Right ventricle myocardium inferior (tissue), 1 donor: ENCODE data around the gene ZKSCAN2. TPM values are rescaled to one million over a fixed set of nuclear protein-coding genes. Genes with fewer than 3 reads are reported as not detected.

Experiments
- ATAC-seq: fragments of 200-7000 bp; cut with Tn5 transposase; one replicate; pipeline ENCODE4 v1.9.1; 2020; ENCODE audit warnings: mild to moderate bottlenecking, moderate library complexity
- DNase-seq: peaks from one replicate; pipeline ENCODE4 v3.0.0; 2021; ENCODE audit errors: missing footprints
- intact Hi-C: fragments of 100-400 bp; cut with DNase I; formaldehyde crosslinking; loops from one replicate; pipeline ENCODE4 v1.11.0; 2022
- total RNA-seq: library from RNA; stranded (reverse); fragmentation: NEBNext Ultra II Directional; extraction: Animal tissue kit (Norgen Biotek cat#: 25700); gene quantifications from one replicate; pipeline ENCODE4 v1.2.1, GENCODE V29; 2021
- donor health status: DM: no; HTN: yes; CAD: no; lungs with severe emphysema.

ZKSCAN2 gene
- total RNA-seq, 1 donor from 2014 or later, result 3.8 TPM

DNA sequence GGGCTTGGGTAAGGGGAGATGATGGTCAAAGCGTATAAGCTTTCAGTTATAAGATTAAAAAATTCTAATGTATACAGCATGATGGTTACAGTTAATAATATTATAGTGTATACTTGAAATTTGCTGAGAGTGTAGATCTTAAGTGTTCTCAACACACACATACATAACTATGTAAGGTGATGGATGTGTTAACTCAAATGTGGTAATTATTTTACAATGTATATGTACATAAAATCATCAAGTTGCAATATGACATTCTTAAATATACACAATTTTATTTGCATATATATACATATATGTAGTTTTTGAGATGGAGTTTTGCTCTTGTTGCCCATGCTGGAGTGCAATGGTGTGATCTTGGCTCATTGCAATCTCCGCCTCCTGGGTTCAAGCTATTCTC, 7.2 kb downstream of the ZKSCAN2 start:
- ATAC-seq (no peak), DNase-seq (no peak)
- intact Hi-C loops, result loop anchor here (10.0 kb wide), 1 partner anchor 706 kb away; no protein-coding TSS in a partner anchor

DNA sequence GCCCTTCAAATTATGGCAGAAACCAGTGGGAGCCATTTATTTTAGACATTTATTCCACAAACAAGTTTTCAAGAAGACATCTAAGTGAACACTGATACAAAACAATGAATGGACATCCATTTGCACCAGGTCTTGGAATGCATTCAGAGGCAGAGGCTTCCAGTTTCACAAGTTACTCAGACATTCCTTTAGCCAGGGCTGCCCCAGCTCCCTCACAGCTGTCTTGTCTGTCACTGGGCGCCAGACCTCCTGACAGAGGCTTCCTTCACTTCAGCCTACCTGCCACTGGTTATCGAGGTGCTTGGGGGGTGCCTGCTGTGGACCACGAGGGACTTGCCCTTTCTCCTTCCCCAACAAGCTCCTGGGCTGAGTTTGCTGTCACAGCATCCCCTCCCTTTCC, 21.7 kb downstream of the ZKSCAN2 start:
- DNase-seq (no peak), ATAC-seq (no peak)
- intact Hi-C loops, result no loop called here

DNA sequence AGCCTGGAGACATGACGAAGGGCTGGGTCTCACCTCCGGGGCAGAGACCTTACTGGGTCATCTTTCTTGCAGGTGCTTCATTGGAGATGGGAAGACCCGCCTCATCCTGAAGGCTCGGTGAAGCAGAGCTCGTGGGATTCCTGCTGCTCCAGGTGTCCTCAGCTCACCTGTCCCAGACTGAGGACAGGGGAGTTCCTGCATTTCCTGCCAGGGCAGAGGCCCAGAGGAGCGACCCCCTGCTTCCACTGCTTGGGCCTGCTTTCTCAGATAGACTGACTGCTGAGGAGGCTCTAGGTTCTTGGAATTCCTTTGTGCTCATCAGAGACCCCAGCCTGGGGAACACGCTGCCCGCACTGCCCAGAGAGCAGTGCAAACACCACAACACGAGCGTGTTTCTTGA, 29.3 kb downstream of the ZKSCAN2 start:
- no peak for ATAC-seq
- DNase-seq, result no peak
- intact Hi-C loops, result loop anchor here (10.0 kb wide), 1 partner anchor 324 kb away; no protein-coding TSS in a partner anchor

DNA sequence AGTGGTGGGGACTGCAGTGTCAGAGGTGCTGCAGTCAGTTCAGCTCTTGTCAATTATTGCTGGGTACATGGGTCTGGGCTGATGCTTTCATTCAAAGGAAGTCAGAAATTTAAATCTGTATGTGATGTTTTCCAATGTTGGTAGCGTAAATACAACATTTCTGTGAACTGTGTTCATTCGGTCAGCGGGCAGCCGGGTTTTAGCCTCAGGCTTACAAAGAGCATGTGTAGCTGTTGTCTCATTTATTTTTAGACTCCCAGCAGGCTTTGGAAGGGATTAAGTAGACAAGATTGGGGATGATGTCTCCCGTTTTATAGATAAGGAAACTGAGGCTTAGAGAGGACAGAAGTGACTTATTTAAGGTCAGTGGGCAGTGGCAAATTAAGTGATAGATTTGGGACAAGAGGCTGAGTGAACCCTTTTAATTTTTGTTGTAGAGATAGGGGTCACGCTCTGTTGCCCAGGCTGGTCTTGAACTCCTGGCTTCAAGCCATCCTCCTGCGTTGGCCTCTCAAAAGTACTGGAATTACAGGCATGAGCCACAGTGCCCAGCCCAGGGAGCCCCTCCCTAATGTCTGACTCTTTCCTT, 32.8 kb downstream of the ZKSCAN2 start:
- ATAC-seq (no peak), DNase-seq (no peak)
- intact Hi-C loops, result loop anchor here (1.0 to 10.0 kb wide), 3 partner anchors 98 to 320 kb away; no protein-coding TSS in a partner anchor

DNA sequence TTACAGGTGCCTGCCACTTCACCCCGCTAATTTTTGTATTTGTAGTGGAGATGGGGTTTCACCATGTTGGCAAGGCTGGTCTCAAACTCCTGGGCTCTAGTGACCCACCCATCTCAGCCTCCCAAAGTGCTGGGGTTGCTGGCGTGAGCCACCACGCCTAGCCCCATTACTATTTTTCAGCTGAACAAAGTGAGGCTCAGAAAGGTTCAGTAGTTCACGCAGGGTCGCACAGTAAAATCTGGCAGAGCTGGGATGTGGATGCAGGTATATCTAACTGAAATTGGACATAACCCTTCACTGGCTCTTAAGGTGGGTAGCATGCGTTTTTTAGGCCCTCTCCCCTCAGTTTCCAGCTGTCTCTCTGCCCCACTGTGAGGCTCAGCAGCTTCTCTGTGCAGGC, 33.7 kb downstream of the ZKSCAN2 start:
- intact Hi-C loops, result loop anchor here (2.0 to 10.0 kb wide), 2 partner anchors 97 to 319 kb away; no protein-coding TSS in a partner anchor
- DNase-seq (no peak), ATAC-seq (no peak)

DNA sequence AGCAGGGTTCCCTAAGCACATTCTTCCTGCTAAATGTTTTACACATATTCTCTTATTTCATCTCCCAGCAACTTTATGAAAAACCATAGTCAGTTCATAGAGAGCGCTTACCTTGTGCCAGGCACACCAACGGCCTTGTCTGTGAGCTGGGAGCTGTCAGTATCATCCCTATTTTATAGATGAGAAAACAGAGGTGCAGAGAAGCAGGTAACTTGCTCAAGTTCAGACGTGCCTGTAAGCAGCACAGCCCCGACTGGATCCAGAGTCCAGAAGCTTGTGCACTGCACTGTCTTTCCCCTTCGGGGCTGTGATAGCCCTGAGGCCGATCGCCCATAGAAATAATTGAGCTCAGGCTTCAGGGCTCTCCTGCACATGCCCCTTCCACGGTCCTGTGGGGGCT, 34.7 kb downstream of the ZKSCAN2 start:
- DNase-seq (no peak), ATAC-seq (no peak)
- intact Hi-C loops, result loop anchor here (10.0 kb wide), 1 partner anchor 318 kb away; no protein-coding TSS in a partner anchor

DNA sequence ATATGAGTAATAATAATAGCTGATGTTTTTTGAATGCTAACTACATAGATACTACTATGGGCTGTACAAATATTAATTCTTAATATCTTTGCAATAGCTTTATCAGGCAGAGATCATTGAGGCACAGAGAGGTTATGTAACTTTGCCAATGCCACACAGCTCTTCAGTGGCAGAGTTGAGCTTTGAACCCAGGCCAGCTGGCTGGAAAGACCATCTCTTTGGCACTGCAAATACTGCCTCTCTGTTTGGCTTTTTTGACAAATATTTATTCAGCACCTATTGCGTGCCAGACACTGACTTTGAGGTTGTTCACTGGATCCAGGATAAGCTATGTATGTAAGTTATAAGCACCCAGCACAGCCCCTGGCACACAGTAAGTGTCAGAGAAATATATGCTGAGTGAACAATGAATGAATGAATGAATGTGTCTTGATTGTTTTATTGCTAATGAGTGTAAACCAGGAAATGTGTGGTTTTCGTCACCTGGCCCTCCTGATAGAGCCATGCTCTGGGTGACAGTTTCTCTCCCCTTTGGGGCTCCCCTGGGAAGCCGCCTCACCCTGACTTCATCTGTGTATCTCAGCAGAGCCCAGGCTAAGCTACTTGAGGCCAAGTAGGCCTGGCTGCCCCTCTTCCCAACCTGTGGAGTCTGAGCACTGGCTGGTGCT, 38.4 kb downstream of the ZKSCAN2 start:
- intact Hi-C loops, result no loop called here
- no peak for ATAC-seq
- DNase-seq, result no peak

DNA sequence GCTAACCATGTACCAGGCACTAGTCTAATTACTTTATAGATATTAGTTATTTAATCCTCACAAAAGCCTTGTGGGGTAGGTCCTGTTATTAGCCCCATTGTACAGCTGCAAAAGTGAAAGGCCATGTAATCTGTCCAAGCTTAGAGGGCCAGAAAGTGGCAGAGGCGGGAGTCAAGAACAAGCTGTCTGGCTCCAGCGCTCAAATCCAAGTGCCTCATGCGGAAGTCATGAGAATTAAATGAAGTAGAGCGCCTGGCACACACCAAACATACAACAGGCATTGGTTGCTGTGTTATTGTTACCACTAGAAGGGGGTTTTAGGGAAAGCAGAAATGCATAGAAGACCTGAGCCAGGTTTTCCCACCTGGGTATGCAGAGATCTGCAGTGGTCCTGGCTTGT, 39.7 kb downstream of the ZKSCAN2 start:
- ATAC-seq (no peak), DNase-seq (no peak)
- intact Hi-C loops, result no loop called here

DNA sequence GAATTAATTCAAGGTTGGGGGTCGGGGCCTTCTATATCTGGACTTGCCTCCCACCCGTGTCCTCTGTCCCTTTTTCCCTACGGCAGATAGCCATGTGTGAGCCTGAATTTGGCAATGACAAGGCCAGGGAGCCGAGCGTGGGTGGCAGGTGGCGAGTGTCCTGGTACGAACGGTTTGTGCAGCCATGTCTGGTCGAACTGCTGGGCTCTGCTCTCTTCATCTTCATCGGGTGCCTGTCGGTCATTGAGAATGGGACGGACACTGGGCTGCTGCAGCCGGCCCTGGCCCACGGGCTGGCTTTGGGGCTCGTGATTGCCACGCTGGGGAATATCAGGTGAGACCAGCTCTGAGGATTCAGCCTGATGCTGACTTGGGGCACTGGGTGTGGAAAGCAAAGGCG, 40.5 kb downstream of the ZKSCAN2 start:
- DNase-seq, result no peak
- intact Hi-C loops, result no loop called here
- ATAC-seq, result no peak

DNA sequence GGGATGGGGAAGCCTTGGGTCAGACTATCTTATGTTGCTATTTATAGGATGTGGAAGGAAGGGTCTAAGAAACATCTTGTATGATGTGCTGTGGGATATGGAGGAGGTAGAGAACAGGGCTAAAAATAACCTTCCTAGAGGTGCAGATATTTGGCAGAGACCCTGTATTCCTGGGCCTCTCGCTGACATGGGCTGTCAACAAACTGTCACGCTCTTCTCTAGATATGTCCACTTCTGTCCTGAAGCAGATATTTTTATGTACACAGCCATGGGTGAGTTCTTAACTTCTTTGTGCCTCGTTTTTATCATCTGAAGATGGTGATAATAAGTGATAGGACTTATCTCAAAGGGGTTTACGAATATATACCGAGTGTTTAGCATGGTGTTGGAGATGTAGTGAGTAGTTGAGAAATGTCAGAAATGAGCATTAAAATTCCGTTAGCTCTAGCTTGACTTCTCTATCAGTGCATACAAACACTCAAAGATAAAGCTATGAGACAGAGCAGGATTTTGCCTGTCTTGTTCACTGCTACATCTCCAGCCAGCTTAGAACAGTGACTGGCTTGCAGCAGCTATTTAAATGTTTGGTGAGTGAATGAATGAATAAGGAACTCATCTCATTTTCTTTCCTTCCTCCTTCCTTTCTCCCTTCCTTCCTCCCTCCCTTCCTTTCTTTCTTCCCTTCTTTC, 43.8 kb downstream of the ZKSCAN2 start:
- intact Hi-C loops, result loop anchor here (5.0 kb wide), 1 partner anchor 157 kb away; no protein-coding TSS in a partner anchor
- ATAC-seq, result peak; percentile 96
- DNase-seq, result no peak

DNA sequence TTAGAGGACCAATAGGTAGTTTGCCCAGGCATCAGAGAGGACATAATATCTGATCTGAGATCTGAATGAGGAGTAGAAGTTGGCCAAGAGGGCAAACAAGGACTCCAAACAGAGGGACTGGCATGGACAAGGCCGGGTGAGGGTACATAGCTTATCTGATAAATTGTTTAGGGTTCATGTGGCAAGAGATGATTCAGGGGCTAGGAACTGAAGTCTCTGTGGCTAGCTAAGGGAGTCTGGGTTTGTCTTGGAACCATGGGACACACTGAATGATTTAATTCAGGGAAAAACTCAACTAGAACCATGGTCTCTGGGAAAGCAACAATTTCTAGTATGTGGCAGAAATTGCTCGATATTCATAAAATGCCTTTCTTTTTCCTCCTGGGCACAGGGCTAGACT, 45.0 kb downstream of the ZKSCAN2 start:
- DNase-seq (no peak), ATAC-seq (no peak)
- intact Hi-C loops, result loop anchor here (5.0 kb wide), 1 partner anchor 155 kb away; no protein-coding TSS in a partner anchor

DNA sequence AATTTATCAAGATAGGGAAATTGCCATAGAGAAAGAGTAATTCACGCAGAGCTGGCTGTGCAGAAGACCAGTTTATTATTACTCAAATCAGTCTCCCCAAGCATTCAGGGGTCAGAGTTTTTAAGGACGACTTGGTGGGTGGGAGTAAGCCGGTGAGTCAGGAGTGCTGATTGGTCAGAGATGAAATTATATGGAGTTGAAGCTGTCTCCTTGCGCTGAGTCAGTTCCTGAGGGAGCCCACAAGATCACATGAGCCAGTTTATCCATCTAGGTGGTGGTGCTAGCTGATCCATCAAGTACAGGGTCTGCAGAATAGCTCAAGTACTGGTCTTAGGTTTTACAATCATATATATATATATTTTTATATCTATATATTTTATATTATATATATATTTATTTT, 46.9 kb downstream of the ZKSCAN2 start:
- intact Hi-C loops, result loop anchor here (5.0 kb wide), 1 partner anchor 153 kb away; no protein-coding TSS in a partner anchor
- ATAC-seq (no peak), DNase-seq (no peak)

- DNase-seq, result no peak
- intact Hi-C loops, result no loop called here
- no peak for ATAC-seq
These were observed 58.2 kb downstream of the ZKSCAN2 start for GRCh38 chr16:25199457-25199856.

DNA sequence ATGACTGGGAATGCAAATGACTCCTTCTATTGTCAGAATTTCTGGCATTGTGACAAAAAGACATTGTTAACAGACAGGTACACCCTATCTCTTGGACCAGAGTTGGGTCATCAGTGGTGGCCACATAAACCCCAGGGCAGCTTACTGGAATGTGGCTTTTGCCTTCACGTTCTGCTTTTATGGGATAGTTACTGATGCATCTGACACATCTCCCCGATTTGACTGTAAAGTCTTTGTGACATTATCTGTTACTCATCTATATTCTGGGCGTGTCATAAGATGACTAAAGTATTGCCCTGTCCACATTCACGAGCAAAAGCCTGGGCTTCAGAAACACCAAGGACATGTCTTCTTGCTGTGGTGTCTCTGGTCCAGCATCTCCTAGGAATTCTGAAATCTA, 59.6 kb downstream of the ZKSCAN2 start:
- ATAC-seq, result no peak
- intact Hi-C loops, result no loop called here
- no peak for DNase-seq

- no peak for ATAC-seq
- intact Hi-C loops, result no loop called here
- no peak for DNase-seq
These were observed 63.3 kb downstream of the ZKSCAN2 start for GRCh38 chr16:25194273-25194878.

DNA sequence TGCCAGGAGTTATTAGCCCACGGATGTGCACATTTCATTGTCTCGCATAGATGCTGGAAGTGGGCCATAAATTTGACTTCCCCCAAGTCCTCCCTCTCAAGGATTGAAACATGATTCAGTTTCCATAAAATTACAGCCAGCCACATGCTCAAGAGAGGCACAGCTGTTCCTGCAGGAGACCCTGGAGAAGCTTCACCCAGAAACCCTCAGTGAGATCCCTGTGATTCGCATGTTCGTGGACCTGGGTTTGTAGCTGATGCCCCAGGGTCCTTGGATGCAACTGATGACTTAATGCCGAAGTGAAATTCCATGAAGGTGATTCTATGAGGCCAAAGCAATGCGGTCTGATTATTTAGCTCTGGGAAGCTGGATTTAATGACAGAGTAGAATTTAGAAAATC, 65.5 kb downstream of the ZKSCAN2 start:
- DNase-seq, result no peak
- no peak for ATAC-seq
- intact Hi-C loops, result no loop called here

GRCh38 chr16:25189305-25189704, 68.3 kb downstream of the ZKSCAN2 start:
- DNase-seq (no peak), ATAC-seq (no peak)
- intact Hi-C loops, result no loop called here

DNA sequence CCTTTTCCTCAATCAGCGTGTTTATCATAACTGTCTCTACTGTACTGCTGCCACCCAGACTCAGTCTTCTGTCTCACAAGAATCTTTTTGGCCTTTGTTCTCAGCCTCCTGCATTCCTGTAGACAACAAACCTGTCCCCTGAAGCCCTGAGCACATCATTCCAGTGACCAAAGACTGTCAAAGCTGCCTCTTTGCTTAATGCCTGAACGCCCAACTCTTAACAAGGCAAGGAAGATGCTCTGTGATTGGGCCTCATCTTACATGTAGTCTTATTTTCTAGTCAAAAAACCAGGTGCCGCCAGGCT, 70.2 kb downstream of the ZKSCAN2 start:
- no peak for DNase-seq
- ATAC-seq, result no peak
- intact Hi-C loops, result no loop called here
